ENCODE measurements around the gene EXOC3. TPM values are rescaled to one million over a fixed set of nuclear protein-coding genes. Genes with fewer than 3 reads are reported as not detected.
A peak's percentile ranks its signal among the peaks of the same experiment; 100 is the strongest.

EXOC3 gene
- total and polyA plus RNA-seq, 11 donors = 20.6 to 45.5 (median 42.8) TPM

DNA sequence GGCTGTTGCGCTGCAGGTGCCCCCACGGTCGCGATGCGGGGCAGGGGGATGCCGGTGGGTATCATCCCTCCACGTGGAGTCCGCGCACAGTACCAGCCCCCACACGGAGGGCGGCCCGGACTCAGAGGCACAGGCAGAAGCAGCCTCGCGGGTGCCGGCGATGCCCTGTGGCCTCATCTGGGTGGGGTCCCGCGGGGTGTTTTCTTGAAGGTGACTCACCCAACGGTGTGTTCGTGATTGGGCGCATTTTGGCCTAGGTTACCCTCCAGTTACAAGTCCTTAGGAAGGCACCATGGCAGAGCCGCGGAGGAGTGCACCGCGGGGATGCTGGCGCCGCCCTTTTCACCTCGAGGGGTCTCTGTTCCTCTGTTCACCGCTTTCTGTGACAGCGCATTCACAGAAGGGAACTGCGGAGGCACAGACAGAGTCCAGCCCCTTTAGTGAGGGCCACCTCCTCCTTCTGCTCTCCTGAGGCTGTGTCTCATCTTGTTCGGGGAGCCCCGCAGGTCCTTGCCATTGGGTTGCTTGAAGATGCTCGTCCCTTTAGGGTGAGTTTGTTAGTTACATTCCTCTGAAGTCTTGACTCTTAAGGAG is 21.6 kb upstream of the EXOC3 start:
- TF ChIP-seq CTCF (IDR thresholded peaks at IDR 0.05) (no peak), POLR2A (IDR thresholded peaks at IDR 0.05) (no peak)
- DNase-seq (peak in 1 of 5 donors; percentile 57), ATAC-seq (no peak)
- no peaks in the 10 kb centered on the region for H3K9me3 ChIP-seq
- H3K4me3 ChIP-seq = no peak overlapping the region
- no peaks in the 10 kb centered on the region for H3K36me3 ChIP-seq
- no peak overlapping the region for H3K27ac ChIP-seq
- H3K27me3 ChIP-seq = peaks cover 0 to 5% (median 0%) of the 10 kb centered on the region in 9 donors
- intact Hi-C loops (cut with DNase I) = no loop called here
- peaks cover 0 to 5% (median 0%) of the 10 kb centered on the region in 12 donors for H3K4me1 ChIP-seq
- 79 to 90% (median 87%) methylated on average over 12 to 34 of the region's 34 CpGs for WGBS, 4 donors

DNA sequence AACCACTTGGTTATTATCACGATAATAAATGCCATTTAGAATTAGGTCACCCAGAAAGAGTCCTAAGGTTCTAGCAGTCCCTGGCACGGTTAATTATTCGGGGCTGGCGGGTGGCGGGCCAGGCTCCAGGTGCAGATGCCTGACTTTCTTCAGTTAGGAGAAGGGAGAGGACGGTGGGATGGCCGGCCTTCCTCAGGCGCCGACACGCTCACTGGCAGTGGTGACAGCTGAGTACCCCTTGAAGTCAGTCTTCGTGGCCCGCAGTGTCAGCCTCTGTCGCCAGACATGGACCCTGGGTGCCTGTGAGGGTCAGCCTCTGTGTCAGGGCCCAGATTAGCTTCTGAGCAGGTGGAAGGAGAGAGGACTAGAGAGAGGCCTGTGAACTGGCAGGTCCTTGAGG is 21.1 kb upstream of the EXOC3 start:
- Histone ChIP-seq H3K36me3 (no peaks in the 10 kb centered on the region), H3K27me3 (peaks cover 0 to 5% (median 0%) of the 10 kb centered on the region in 9 donors), H3K27ac (no peak overlapping the region), H3K4me3 (no peak overlapping the region), H3K4me1 (peaks cover 0 to 5% (median 0%) of the 10 kb centered on the region in 12 donors), H3K9me3 (no peaks in the 10 kb centered on the region)
- DNase-seq (peak in 1 of 5 donors; percentile 47), ATAC-seq (no peak)
- intact Hi-C loops (cut with DNase I) = no loop called here
- 72 to 80% (median 79%) methylated on average over 13 of the region's 13 CpGs for WGBS, 4 donors
- TF ChIP-seq CTCF (IDR thresholded peaks at IDR 0.05) = no peak
- no peak for TF ChIP-seq POLR2A (IDR thresholded peaks at IDR 0.05)

DNA sequence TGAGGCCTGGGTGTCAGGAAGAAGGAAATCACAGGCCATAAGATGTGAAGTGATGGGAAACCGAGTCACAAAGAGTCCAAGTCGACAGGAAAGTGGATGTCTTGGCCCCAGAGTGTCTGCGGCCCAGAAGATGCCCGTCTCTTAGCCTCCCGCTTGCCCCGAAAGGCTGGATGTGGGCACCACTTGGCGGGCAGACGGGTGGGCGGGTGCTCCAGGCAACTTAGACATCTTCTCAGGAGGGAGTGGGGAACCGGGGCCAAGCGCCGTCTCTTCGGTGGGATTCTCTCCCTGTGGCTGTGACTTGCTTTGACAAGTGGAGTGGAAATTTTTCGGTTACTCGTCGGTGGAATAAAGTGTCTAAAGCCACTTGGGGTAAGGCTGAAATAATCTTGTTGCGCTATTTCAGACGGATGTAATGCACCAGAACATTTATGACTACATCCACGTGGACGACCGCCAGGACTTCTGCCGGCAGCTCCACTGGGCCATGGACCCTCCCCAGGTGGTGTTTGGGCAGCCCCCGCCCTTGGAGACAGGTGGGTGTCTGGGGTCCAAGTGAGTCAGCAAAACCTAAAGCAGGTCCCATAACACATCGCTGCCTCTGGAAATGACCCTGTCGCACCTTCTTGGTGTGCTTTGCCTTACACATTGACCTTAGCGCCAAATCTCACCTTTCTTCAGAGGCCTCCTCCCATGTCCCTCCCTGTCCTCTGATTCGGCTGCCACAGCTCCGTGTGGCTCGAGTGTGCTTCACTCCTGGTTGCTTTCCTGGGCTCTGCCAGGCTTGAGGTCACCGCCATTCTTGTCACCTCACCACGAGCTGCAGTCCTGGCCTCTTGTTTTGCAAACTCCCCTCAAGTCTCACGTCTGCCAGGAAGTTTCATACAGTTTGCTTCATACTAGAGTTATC is 20.4 kb upstream of the EXOC3 start:
- Histone ChIP-seq H3K27me3 (peaks cover 0 to 5% (median 0%) of the 10 kb centered on the region in 9 donors), H3K4me1 (peaks cover 0 to 5% (median 0%) of the 10 kb centered on the region in 12 donors), H3K27ac (no peak overlapping the region), H3K4me3 (no peak overlapping the region), H3K36me3 (no peaks in the 10 kb centered on the region), H3K9me3 (no peaks in the 10 kb centered on the region)
- 79 to 87% (median 84%) methylated on average over 32 of the region's 32 CpGs for WGBS, 4 donors
- intact Hi-C loops (cut with DNase I) = no loop called here
- TF ChIP-seq CTCF (IDR thresholded peaks at IDR 0.05) (no peak), POLR2A (IDR thresholded peaks at IDR 0.05) (no peak)
- ATAC-seq = no peak
- DNase-seq = peak in 1 of 5 donors; percentile 35

GRCh38 chr5:423233-423565 is 19.8 kb upstream of the EXOC3 start:
- intact Hi-C loops (cut with DNase I) = no loop called here
- H3K36me3 ChIP-seq = no peaks in the 10 kb centered on the region
- H3K9me3 ChIP-seq = no peaks in the 10 kb centered on the region
- no peak for TF ChIP-seq CTCF (IDR thresholded peaks at IDR 0.05)
- no peak for TF ChIP-seq POLR2A (IDR thresholded peaks at IDR 0.05)
- ATAC-seq (no peak), DNase-seq (peak in 1 of 5 donors; percentile 28)
- WGBS, 4 donors = 59 to 84% (median 66%) methylated on average over 9 of the region's 9 CpGs
- H3K27ac ChIP-seq = no peak overlapping the region
- H3K4me1 ChIP-seq = peaks cover 0 to 5% (median 0%) of the 10 kb centered on the region in 12 donors
- H3K4me3 ChIP-seq = no peak overlapping the region
- H3K27me3 ChIP-seq = peaks cover 0 to 5% (median 0%) of the 10 kb centered on the region in 9 donors
